ENCODE results near the gene ANXA1.

Gene ANXA1

DNA sequence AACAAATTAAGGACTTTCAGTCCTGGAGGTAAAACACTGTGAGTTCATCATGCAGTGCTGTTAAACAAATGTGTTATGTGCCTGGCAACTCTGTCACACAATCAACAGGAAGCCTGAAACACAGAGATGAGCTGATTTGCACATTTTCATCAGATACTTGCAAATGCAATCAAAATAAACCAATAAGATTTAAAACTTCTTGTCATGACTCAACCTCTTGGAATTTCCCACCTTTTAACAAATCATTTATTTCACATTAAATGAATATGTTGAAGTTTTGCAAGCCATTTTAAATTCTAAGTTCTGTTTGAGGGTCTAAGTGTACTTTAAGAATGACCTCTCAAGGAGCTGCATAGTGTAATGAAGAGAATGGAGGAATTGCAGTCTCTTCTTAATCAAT lies 64.4 kb downstream of the ANXA1 start:
- DNase-seq, result no peak

All from NCI-H1092 treated with DMSO at 0.1 percent for 48 hours (cell line).